Skin of body (tissue), 2 donors: Measurements from ENCODE around the gene ARL6IP6. TPM values are rescaled to one million over a fixed set of nuclear protein-coding genes. Genes with fewer than 3 reads are reported as not detected.
A peak's percentile ranks its signal among the peaks of the same experiment; 100 is the strongest.

Experiments
- DNase-seq: peaks from one replicate; lab custom pipeline; 2025; lab: John Stamatoyannopoulos, UW
- total RNA-seq: library from RNA; depleted of rRNA; stranded (reverse); fragments of >200 nt; gene quantifications from one replicate; pipeline ENCODE4 v1.2.3, GENCODE V29; 2014

The ARL6IP6 gene
- total RNA-seq: 18.4 TPM

DNA sequence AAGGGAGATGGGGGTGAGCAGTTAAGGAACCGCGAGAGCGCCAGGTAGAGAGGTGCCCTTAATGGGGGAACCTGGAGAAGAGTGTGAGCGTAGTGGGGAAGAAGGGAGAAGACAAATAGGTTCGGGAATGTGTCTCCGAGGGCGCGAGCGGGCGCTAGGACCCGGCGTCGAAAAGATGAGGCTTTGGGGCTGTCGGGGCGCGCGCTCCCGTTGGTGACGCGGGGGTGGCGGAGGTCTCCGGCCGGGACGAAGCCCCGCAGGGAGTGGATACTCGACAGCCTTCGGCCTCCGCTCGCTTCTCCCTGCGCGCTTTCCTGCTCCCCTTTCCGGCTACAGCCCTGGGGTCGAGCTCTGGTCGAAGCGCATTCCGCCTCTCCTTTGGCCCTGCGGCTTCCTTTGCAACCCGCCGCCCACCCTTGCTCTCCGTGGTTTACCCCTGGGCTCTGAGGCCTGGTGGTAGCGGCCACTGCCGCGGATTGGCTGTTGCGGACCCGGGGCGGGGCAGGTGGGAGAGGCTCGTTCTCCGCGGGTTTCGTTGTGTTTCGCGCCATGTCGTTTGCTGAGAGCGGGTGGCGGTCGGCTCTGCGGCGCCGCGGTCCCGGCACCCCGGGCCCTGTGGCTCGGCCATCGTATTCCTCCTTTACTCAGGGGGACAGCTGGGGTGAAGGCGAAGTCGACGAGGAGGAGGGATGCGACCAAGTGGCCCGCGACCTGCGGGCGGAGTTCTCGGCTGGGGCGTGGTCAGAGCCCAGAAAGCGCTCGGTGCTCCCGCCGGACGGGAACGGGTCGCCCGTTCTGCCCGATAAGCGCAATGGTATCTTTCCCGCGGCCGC is at the start of gene ARL6IP6:
TSS of gene ARL6IP6 (plus strand) at position 545 of the 833 bp plus-strand sequence. CDS start at position 550, 5 bp downstream.
- peak; percentile 95 for DNase-seq

DNA sequence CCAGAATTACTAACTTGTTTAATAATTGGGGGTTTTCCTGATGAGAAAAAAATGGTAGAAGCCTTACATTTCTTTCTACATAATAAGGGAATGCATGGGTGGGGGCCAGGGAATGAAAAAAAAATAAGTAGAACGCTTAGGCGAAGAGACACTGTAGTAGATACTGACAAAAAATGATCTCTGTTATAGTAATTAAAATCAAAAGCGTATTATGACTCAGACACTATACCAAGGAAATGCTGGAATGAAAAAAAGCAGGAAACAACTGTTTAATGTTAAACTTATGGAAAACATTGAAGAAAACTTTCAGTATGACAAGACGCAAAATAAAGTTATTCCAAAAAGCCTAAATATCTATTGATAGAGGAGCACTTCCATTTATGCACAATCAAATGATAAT is 44.1 kb upstream of the ARL6IP6 start:
- no peak for DNase-seq

DNA sequence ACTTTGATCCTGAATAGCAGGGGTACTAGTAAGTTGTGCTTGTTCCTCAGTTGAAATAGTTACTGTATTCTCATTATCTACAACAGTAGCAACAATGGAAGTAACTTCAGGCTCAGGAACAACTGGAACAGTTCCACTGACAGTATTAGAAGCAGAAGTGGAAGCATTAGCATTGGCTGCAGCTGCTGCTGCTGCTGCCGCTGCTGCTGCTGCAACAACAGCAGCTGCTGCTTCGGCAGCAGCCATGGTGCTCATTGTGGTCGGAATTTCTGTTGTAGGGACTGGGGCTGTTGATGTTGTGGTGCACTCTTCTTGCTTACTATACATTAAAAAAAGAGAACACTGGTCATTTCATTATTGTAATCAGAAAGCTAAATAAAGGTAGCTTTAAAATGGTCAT is 42.0 kb upstream of the ARL6IP6 start:
- DNase-seq: no peak

DNA sequence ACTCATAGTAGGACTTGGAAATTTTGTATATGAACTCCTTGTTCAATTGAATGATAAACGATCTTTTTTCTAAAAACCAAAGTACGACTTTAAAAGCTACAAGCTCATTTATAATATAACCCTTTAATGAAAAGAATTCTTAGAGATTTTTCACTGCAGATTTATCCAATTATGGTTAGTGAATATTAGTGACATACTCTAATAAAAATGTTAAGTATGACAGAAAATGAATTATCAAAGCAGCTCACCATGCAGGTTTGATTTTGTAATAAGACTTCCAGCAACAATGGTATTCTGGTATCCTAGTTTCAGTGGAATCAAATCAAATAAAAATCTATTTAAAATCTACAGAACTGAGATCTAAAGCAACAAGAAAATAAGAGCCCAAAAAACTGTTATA is 39.6 kb upstream of the ARL6IP6 start:
- no peak for DNase-seq

DNA sequence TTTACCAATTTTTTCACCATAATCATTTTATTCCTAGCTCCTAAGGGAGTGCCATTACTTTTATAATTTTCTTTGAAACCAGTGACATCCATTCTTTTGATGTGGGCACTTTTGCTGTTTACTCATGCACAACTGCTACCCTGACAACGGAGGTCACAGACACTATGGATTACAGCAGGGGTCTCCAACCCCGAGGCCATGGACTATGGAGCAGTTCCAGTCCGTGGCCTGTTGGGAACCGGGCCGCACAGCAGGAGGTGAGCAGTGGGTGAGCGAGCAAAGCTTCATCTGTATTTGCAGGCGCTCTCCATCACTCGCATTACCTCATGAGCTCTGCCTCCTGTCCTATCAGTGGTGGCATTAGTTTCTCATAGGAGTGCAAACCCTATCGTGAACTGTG is 35.8 kb upstream of the ARL6IP6 start:
- no peak for DNase-seq

DNA sequence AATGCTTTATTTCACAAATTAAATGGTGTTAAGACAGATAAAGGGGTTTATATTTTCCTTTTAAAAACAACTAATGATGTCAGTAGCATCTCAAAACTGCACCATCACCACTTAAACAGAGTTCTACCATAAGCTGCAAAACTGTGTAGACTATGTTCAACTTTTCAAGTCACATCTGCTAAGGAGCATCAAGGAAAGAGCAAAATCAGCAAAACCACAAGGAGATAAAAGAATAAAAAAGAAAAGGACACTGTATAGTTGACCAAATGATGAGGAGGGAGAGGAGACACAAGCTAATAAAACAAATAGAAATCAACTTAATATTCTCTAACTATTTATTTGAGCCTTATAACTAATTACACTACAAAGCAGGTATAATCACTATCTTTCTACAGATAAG is 35.0 kb upstream of the ARL6IP6 start:
- no peak for DNase-seq

DNA sequence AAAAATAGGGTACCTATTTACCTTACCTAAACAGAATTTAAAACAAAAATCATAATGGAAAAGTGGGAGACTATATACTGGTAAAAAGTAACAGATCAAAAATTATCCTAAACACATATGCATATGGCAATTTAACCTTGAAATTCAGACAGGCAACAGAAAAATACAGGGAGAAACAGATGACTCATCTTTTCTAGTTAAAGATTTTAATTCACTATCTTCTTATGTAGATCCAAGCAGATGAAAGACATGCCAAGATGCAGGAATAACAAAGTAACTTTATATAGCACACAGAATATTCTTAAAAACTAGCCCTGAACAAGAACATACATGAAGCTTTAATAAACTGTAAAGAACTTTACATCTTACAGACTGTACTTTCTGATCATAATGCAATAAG is 32.1 kb upstream of the ARL6IP6 start:
- DNase-seq: no peak

DNA sequence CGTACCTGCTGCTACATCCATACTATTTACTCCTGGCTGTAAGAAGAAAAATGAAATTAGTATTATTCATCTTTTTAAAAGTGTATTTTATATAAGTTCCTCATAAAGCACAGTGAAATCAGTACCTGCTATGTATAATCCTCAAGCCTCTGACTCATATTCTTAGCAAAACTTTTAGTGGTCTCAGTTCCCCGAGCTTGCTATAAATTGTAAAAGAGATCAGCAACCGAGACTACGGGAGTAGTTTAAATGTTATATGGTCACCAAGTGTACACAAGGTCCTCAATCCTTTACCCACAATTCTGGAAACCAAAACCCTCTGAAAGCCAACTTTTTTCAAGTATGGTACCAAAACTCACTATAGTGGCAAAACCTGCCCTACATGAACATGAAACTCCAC is 25.4 kb upstream of the ARL6IP6 start:
- no peak for DNase-seq

DNA sequence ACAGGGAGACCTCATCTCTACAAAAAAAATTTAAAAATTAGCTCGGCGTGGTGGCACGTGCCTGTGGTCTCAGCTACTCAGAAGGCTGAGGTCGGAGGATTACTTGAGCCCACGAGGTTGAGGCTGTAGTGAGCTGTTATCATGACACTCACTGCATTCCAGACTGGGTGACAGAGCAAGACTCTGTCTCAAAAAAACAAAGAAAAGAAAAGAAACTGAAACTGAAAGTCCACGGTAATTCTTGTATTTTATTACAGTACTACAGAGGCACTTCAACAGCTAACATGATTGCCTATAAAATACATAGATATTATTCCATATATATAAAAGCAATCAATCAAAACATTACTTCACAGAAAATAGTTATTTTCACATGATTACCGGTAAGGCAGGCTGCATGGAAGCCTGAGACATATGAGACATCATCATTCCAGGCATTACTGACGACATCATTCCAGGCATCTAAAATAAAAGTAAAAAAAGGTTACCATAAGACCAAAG is 24.2 kb upstream of the ARL6IP6 start:
- no peak for DNase-seq

DNA sequence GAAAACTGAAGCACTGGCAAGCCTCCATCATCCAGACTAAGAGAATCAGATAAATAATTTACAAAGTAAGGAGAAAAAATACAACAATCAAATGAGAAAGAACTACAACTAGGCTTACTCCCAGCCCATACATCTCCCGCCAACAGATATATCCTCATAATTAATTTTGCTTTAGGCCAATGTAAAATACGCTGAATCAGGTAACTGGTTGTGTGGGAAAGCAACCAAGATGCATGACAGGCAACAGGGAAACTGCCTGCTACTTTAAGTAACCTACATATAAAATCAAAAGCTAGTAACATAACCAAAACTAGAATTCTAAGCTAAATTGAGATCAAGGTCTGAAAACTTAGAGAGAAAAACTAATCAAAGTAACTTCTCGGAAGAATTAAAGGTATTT is 22.7 kb upstream of the ARL6IP6 start:
- DNase-seq: no peak

DNA sequence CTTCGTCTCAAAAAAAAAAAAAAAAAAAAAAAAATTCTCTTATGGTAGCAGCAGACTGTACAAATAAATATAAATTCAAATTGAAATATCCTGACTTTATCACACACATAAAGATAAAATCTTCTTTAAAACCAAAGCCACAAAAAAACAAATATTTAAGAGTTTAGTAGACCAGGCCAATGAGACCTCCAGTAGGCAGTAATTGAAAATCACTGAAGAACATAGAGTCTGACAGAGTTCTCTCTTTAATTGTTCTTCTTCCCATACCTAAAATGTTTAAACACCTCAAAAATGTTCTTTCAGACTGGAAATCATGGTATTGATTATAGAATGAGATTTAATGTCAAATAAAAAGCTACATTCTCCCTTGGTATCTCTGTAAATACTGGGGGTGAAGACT is 21.9 kb upstream of the ARL6IP6 start:
- DNase-seq: no peak

DNA sequence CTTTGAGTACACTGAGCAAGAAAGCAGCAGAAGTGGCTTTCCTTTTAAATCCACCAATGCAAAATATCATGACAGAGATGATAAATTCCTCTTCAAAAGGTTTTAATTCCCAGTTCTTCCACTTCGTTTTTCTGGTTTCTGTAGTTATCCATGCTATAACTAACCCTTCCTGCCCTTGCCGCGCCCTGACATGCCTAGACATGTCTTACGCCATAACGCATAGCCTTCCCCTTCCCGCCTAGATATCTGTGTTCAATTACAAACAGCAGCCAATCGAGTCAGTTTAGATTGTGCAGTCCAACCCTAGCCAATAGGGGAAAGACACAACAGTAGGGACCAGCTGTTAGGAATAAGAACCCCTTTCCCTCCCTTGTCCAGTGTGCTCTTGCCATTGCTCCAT is 17.2 kb upstream of the ARL6IP6 start:
- no peak for DNase-seq

DNA sequence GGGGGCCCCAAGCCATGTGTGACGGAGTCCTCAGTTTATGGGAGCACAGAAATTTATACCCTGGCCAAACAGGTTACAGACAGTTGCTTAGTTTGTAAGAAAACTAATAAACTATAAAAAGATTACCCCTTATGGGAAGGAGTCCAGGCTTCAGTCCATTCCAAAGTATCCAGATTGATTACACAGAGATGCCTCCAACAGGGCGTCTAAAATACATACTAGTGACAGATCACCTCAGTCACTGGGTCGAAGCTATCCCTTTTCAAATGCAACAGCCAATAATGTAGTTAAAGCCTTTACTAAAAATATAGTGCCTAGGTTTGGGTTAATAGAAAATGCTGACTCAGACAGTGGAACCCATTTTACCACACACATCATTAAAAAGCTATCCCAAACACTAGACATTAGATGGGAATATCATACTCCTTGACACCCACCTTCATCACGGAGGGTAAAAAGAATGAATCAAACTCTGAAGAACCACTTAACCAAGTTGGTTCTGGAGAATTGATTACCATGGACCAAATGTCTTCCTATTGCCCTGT is 11.9 kb upstream of the ARL6IP6 start:
- DNase-seq: no peak

DNA sequence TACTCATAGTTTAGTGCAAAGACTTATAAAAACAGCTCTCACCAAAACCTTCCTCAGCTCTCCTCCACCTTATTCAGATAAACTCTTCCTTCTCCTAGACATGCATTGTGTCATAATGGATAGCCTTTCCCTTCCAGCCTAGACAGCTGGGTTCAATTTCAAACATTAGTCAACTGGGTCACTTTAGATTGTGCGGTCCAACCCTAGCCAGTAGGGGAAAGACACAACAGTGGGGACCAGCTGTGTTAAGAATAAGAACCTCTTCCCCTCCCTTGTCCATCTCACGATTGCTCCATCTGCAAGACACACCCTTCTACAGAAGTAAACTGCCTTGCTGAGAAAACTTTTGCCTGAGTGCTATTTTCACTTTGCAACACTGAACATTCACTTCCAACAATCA is 9.7 kb upstream of the ARL6IP6 start:
- DNase-seq: no peak

DNA sequence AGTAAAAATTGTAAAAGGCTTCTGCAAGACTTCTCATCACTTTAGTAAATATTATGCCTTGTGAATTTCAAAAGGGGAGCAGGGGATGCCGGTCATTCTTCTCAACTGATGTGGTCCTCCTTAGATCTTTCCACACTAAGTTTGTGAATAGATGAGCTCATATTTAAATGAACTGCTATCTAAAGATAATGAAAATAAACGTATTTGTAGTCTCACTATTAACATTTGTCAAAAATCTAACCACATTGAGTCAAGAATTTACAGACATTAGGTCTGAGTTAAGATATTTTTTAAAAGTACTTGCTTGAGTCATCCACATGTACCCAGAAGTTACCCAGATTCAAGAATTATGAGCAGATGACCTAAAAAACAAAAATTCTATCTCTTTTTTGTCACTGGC is 7.7 kb upstream of the ARL6IP6 start:
- DNase-seq: no peak

DNA sequence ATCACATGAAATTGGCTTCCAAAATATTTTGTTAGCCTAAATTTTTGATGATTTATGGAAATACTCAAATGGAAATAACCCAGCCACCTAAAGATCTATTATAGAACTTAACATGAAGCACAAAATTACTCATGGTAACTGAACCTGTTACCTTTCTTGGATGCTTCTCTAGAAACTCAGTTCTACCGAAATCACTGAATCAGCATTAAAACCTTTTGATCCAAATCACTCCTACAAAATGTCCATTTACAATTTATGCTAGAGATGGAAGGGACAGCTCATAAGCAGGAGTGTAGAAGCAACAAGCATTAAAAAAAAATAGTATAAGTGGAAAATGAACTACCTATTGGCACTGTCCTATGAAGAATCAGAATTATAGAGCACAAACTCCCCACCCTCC is 3.3 kb upstream of the ARL6IP6 start:
- no peak for DNase-seq

DNA sequence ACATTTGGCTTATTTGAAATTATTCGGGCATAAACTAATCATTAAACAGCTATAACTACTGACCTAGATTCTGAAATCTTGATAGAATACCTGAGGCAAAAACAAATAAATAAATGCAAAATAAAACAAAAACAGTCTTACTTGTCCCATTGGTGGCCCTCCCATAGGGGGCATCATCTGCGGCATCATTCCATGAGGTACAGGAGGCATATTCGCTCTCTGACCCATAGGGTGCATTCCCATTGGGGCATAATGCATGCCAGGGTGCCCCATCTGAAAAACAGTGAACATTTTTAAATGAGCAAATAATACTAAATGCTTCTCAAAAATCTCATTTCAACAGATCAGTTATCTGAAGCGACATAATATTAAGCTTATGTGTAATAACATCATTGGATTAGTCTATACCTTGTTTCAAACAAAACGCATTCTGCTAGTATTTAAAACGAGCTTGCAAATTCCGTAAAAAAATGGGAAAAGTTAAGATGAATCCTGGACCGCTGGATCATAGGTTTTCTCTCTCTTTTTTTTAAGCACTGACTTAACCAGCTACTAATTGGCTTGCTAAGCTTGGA is 2.5 kb upstream of the ARL6IP6 start:
- no peak for DNase-seq

DNA sequence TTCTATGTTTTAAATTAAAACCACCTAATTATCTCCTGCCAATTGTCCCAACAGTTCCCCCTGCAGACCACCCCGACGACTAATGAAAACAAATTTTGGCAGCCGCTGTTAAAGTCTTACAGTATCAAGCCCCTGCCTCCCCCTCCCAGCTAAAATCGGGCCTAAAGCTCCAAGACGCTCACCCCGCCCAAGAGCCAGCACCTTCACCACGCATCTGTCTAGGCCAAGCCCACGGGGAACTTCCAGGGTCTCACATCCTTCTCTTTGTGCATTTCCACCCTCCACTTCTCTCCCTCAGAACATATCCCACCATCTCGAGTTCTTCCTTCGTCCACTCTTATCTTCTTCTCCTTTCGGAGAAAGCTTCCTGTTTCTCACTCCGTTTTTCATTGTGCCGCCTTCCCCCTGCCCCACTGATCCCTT is 1.6 kb upstream of the ARL6IP6 start:
- DNase-seq: no peak

DNA sequence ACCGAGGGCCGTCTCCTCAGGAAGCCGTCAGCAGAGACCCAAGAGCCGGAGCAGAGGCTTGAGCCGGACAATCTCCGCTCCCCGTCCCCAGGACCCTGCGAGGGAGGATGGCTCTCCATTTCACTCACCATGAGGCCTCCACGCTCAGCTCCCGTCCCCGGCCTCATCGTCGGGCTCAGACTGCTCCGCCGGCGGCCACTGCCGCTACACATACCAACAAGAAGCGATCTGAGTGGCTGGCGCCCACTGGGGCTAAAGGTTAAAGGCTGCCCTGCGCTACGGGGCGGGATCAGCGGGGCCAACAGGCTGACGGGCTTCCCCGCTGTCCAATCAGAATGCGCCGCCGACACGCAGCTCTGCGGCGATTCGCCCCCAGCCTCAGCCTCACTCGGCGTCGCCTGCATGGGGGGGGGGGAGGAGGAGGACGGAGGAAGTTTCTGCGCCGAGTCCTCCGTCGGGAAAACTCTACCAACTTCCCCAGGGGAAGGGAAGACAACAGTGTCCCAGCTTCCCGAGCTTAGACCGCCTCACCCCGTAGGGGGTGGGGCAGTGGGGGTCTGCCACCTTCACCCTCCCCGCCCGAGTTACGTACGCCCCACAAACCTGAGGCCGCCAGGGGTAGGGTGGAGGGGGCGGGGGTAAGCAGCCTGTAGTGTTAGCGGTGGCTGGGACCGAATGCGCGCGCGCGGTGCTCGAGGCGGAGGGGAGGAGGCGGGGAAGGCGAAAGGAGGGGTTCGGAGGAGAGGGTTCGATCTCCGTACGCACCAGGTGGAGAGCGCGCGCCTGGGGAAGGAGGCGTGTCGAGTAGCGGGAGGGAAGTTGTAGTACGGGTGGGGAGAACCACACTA is 968 bp upstream of the ARL6IP6 start, which contains the start of gene PRPF40A:
TSS of gene PRPF40A (minus strand) at position 234 of the 848 bp plus-strand sequence. CDS start at position 212, 22 bp downstream.
- peak; percentile 99 for DNase-seq

DNA sequence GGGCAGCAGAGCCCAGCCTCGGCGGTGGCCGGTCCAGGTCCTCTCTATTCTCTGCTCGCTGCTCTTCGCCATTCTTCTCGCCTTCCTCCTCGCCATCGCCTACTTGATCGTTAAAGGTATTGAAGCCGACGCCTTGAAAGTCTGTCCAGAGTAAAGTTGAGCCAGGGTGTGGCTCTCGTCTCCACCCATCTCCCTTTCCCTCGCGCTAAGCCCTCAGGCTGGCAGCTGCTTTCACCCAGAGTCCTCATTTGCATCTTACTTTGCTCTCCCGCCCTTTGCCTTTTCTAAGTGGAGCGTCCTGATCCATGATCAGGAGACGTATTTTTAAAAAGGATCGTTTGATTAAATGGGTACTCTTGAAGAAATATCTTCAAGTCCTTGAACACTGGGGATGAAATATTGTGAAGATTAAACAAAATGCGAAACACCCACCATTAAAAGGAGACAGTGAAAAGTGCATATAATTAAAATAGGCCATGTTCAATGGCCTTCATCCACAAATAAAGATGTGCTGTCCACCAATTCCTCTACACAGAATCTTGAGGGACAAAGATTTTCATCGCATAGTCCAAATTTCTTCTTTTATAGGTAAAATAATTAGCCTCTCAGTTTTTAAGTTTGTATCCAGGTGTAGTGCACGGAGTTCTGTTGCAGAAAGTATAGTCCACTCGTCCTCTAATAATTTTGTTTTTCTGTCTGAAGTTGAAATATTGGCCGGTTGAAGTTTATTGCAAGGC is 657 bp downstream of the ARL6IP6 start:
- no peak for DNase-seq

DNA sequence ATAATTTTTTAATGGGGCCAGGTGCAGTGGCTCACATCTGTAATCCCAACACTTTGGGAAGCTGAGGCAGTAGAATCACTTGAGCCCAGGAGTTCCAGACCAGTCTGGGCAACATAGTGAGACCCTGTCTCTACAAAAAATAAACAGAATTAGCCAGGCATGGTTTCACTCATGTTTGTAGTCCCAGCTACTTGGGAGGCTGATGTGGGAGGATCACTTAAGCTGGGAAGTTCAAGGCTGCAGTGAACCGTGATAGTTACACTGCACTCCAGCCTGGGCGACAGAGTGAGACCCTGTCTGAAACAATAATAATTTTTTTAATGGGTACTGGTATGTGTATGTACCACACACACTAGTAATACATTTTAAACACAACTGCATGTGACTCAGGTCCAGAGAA is 2.4 kb downstream of the ARL6IP6 start:
- no peak for DNase-seq
